GM20431 (cell line): ENCODE data around the gene BEND3.
"Not testable (repeated sequence)": the region's sequence is repeated elsewhere in the genome, so short reads cannot be mapped to it uniquely, and the experiment has no call there.

Experiments used
- in situ Hi-C: fragments of 300-500 bp; cut with MseI, MboI; formaldehyde crosslinking; loops from one replicate; pipeline ENCODE4 v1.15.0; 2020; ENCODE audit warnings: low sequenced_read_pairs; ENCODE audit not compliant: unreplicated experiment

The BEND3 gene

GRCh38 chr6:107114926-107115694 is at the start of gene BEND3:
Gene BEND3, minus strand, starts transcription at chr6:107115515. Its CDS starts 16,230 bp downstream, at chr6:107099285.
- in situ Hi-C loops = no loop called here

GRCh38 chr6:107164299-107164698 is 49.0 kb upstream of the BEND3 start:
- in situ Hi-C loops = not testable (repeated sequence)

- in situ Hi-C loops = no loop called here
Observed at GRCh38 chr6:107161521-107161920, 46.2 kb upstream of the BEND3 start.

- in situ Hi-C loops = no loop called here
Observed at GRCh38 chr6:107156617-107157016, 41.3 kb upstream of the BEND3 start.

GRCh38 chr6:107154801-107155160 is 39.5 kb upstream of the BEND3 start:
- in situ Hi-C loops = no loop called here

GRCh38 chr6:107154131-107154800 is 39.0 kb upstream of the BEND3 start:
- in situ Hi-C loops = no loop called here

GRCh38 chr6:107152638-107153430 is 37.5 kb upstream of the BEND3 start:
- in situ Hi-C loops = no loop called here

- in situ Hi-C loops = no loop called here
Observed at GRCh38 chr6:107144666-107145065, 29.4 kb upstream of the BEND3 start.

GRCh38 chr6:107144014-107144413 is 28.7 kb upstream of the BEND3 start:
- in situ Hi-C loops = no loop called here

- in situ Hi-C loops = no loop called here
Observed at GRCh38 chr6:107140581-107140980, 25.3 kb upstream of the BEND3 start.

- in situ Hi-C loops = not testable (repeated sequence)
Observed at GRCh38 chr6:107136324-107136723, 21.0 kb upstream of the BEND3 start.

GRCh38 chr6:107135048-107135680 is 19.8 kb upstream of the BEND3 start:
- in situ Hi-C loops = not testable (repeated sequence)

- in situ Hi-C loops = no loop called here
Observed at GRCh38 chr6:107132330-107132954, 17.1 kb upstream of the BEND3 start.

GRCh38 chr6:107129370-107129925 is 14.1 kb upstream of the BEND3 start:
- in situ Hi-C loops = no loop called here

- in situ Hi-C loops = no loop called here
Observed at GRCh38 chr6:107128577-107128976, 13.3 kb upstream of the BEND3 start.

GRCh38 chr6:107128175-107128574 is 12.9 kb upstream of the BEND3 start:
- in situ Hi-C loops = no loop called here

- in situ Hi-C loops = no loop called here
Observed at GRCh38 chr6:107125771-107126170, 10.5 kb upstream of the BEND3 start.

GRCh38 chr6:107124934-107125348 is 9.6 kb upstream of the BEND3 start:
- in situ Hi-C loops = no loop called here

- in situ Hi-C loops = no loop called here
Observed at GRCh38 chr6:107123501-107123900, 8.2 kb upstream of the BEND3 start.

- in situ Hi-C loops = no loop called here
Observed at GRCh38 chr6:107122748-107123147, 7.4 kb upstream of the BEND3 start.
